ENCODE measurements around the gene SLC49A4.

SLC49A4 gene

GRCh38 chr3:122773944-122774509 is 20.8 kb upstream of the SLC49A4 start:
- TF ChIP-seq GATA3 (IDR thresholded peaks at IDR 0.05; ENCODE audit: low read depth, low read length), result no peak
- TF ChIP-seq GATA2 (IDR thresholded peaks at IDR 0.05; ENCODE audit: low read depth, low read length), result no peak

- no peak for TF ChIP-seq GATA3 (IDR thresholded peaks at IDR 0.05; ENCODE audit: low read depth, low read length)
- no peak for TF ChIP-seq GATA2 (IDR thresholded peaks at IDR 0.05; ENCODE audit: low read depth, low read length)
Measured at GRCh38 chr3:122774564-122774963, 20.3 kb upstream of the SLC49A4 start.

GRCh38 chr3:122776675-122777468 is 18.0 kb upstream of the SLC49A4 start:
- TF ChIP-seq GATA2 (IDR thresholded peaks at IDR 0.05; ENCODE audit: low read depth, low read length), result no peak

- TF ChIP-seq GATA3 (IDR thresholded peaks at IDR 0.05; ENCODE audit: low read depth, low read length) (no peak), GATA2 (IDR thresholded peaks at IDR 0.05; ENCODE audit: low read depth, low read length) (no peak)
Measured at GRCh38 chr3:122777563-122777962, 17.3 kb upstream of the SLC49A4 start.

GRCh38 chr3:122782804-122783203 is 12.1 kb upstream of the SLC49A4 start:
- TF ChIP-seq GATA3 (IDR thresholded peaks at IDR 0.05; ENCODE audit: low read depth, low read length) (no peak), GATA2 (IDR thresholded peaks at IDR 0.05; ENCODE audit: low read depth, low read length) (no peak)

GRCh38 chr3:122784436-122784835 is 10.4 kb upstream of the SLC49A4 start:
- TF ChIP-seq GATA3 (IDR thresholded peaks at IDR 0.05; ENCODE audit: low read depth, low read length), result no peak
- TF ChIP-seq GATA2 (IDR thresholded peaks at IDR 0.05; ENCODE audit: low read depth, low read length), result no peak

- TF ChIP-seq GATA3 (IDR thresholded peaks at IDR 0.05; ENCODE audit: low read depth, low read length) (no peak), GATA2 (IDR thresholded peaks at IDR 0.05; ENCODE audit: low read depth, low read length) (no peak)
Measured at GRCh38 chr3:122785231-122785630, 9.6 kb upstream of the SLC49A4 start.

GRCh38 chr3:122786066-122786465 is 8.8 kb upstream of the SLC49A4 start:
- TF ChIP-seq GATA2 (IDR thresholded peaks at IDR 0.05; ENCODE audit: low read depth, low read length), result no peak

- TF ChIP-seq GATA3 (IDR thresholded peaks at IDR 0.05; ENCODE audit: low read depth, low read length) (no peak), GATA2 (IDR thresholded peaks at IDR 0.05; ENCODE audit: low read depth, low read length) (no peak)
Measured at GRCh38 chr3:122787872-122788271, 7.0 kb upstream of the SLC49A4 start.

- TF ChIP-seq GATA3 (IDR thresholded peaks at IDR 0.05; ENCODE audit: low read depth, low read length), result no peak
- no peak for TF ChIP-seq GATA2 (IDR thresholded peaks at IDR 0.05; ENCODE audit: low read depth, low read length)
Measured at GRCh38 chr3:122789585-122790273, 5.1 kb upstream of the SLC49A4 start.

GRCh38 chr3:122793568-122794416 is 1.1 kb upstream of the SLC49A4 start, which contains the start of gene HSPBAP1:
TSS of gene HSPBAP1 (minus strand) at chr3:122793831. CDS start at chr3:122793680, 151 bp downstream.
- TF ChIP-seq GATA3 (IDR thresholded peaks at IDR 0.05; ENCODE audit: low read depth, low read length), result no peak
- TF ChIP-seq GATA2 (IDR thresholded peaks at IDR 0.05; ENCODE audit: low read depth, low read length), result no peak

GRCh38 chr3:122794483-122794778 is 438 bp upstream of the SLC49A4 start:
- TF ChIP-seq GATA3 (IDR thresholded peaks at IDR 0.05; ENCODE audit: low read depth, low read length) (no peak), GATA2 (IDR thresholded peaks at IDR 0.05; ENCODE audit: low read depth, low read length) (no peak)

- no peak for TF ChIP-seq GATA3 (IDR thresholded peaks at IDR 0.05; ENCODE audit: low read depth, low read length)
- no peak for TF ChIP-seq GATA2 (IDR thresholded peaks at IDR 0.05; ENCODE audit: low read depth, low read length)
Measured at GRCh38 chr3:122795674-122796195, 866 bp downstream of the SLC49A4 start.

GRCh38 chr3:122797291-122797690 is 2.4 kb downstream of the SLC49A4 start:
- TF ChIP-seq GATA2 (IDR thresholded peaks at IDR 0.05; ENCODE audit: low read depth, low read length), result no peak
- TF ChIP-seq GATA3 (IDR thresholded peaks at IDR 0.05; ENCODE audit: low read depth, low read length), result no peak

Data from SH-SY5Y (cell line).